H1 (cell line): Measurements from ENCODE around the gene EEIG1. TPM values are rescaled to one million over a fixed set of nuclear protein-coding genes. Genes with fewer than 3 reads are reported as not detected.

Source experiments
- CTCF ChIA-PET: fragments of 300-600 bp; sonication (Branson Sonifier 250); formaldehyde crosslinking; loops from one replicate; lab custom pipeline; 2021; ENCODE audit not compliant: partially characterized antibody; lab: Charles Lee
- POLR2A ChIA-PET: fragments of 300-600 bp; sonication (Branson Sonifier 250); formaldehyde crosslinking; loops from one replicate; lab custom pipeline; 2021; ENCODE audit warnings: inconsistent platforms; ENCODE audit not compliant: partially characterized antibody; lab: Charles Lee
- DNase-seq, 2 experiments: peaks; one replicate each; pipeline versions ENCODE4 v3.0.0 to v3.0.0-alpha.2; 2010 to 2022; ENCODE audit warnings: low spot score in 2 of 2, low read depth in 1 of 2, mixed read lengths in 1 of 2
- FAIRE-seq: peaks from 2 replicates; lab custom pipeline; 2011; peaks lifted over from hg19 to GRCh38; lab: Jason Lieb, UNC
- H2AFZ ChIP-seq: 2 replicates; pipeline ENCODE4 v1.8.1; 2012; ENCODE audit warnings: low read length, inconsistent platforms
- H2AK5ac ChIP-seq: 2 replicates; pipeline ENCODE4 v1.6.1; 2013; ENCODE audit warnings: low read depth, low read length
- H2BK120ac ChIP-seq: replicated peaks from 2 replicates; pipeline ENCODE3; 2013; ENCODE audit warnings: low read depth, low read length, inconsistent platforms
- H2BK12ac ChIP-seq: 2 replicates; pipeline ENCODE4 v1.6.1; 2013; ENCODE audit warnings: low read depth, low read length
- H2BK15ac ChIP-seq: 2 replicates; pipeline ENCODE4 v1.6.1; 2013; ENCODE audit warnings: low read length
- H2BK20ac ChIP-seq: 2 replicates; pipeline ENCODE4 v1.6.1; 2013; ENCODE audit warnings: low read length
- H2BK5ac ChIP-seq: 2 replicates; pipeline ENCODE4 v1.6.1; 2013; ENCODE audit warnings: low read depth, low read length
- H3K14ac ChIP-seq: 2 replicates; pipeline ENCODE4 v1.6.1; 2013; ENCODE audit warnings: inconsistent platforms; ENCODE audit not compliant: insufficient read length
- H3K18ac ChIP-seq: 2 replicates; pipeline ENCODE4 v1.6.1; 2013; ENCODE audit warnings: low read length; ENCODE audit errors: extremely low read depth
- H3K23ac ChIP-seq: 2 replicates; pipeline ENCODE4 v1.6.1; 2013; ENCODE audit warnings: inconsistent platforms; ENCODE audit not compliant: insufficient read length
- H3K23me2 ChIP-seq: 2 replicates; pipeline ENCODE4 v1.6.1; 2013; ENCODE audit warnings: low read depth, low read length
- H3K27ac ChIP-seq: 2 replicates; pipeline ENCODE4 v1.6.1; 2011; ENCODE audit warnings: low read depth, low read length, inconsistent platforms
- H3K27me3 ChIP-seq, 4 experiments: replicated peaks in 1 of 4; 1 replicate in 1 of 4; 2 replicates in 3 of 4; pipeline versions ENCODE4 v1.6.1 to v1.8.1; 2011 to 2013; ENCODE audit warnings: low read length in 3 of 4, mild to moderate bottlenecking in 3 of 4, inconsistent platforms in 2 of 4, mixed read lengths in 2 of 4, moderate library complexity in 1 of 4; ENCODE audit not compliant: control insufficient read depth in 3 of 4, insufficient read depth in 3 of 4; ENCODE audit errors: extremely low read depth in 1 of 4
- H3K36me3 ChIP-seq, 4 experiments: 2 replicates each; pipeline versions ENCODE4 v1.6.1 to v1.8.1; 2011 to 2013; ENCODE audit warnings: mild to moderate bottlenecking in 4 of 4, low read length in 3 of 4, moderate library complexity in 2 of 4, control low read depth in 1 of 4, inconsistent platforms in 1 of 4; ENCODE audit not compliant: insufficient read depth in 4 of 4, control insufficient read depth in 2 of 4
- H3K4ac ChIP-seq: replicated peaks from 2 replicates; pipeline ENCODE3; 2013; ENCODE audit warnings: low read length, low read depth, mixed read lengths, inconsistent platforms; ENCODE audit not compliant: insufficient read length
- H3K4me1 ChIP-seq, 4 experiments: replicated peaks in 1 of 4; 1 replicate in 1 of 4; 2 replicates in 3 of 4; pipeline versions ENCODE4 v1.6.1 to v1.8.1; 2011 to 2013; ENCODE audit warnings: low read length in 3 of 4, inconsistent platforms in 2 of 4, mixed read lengths in 1 of 4; ENCODE audit not compliant: insufficient read depth in 4 of 4, control insufficient read depth in 3 of 4
- H3K4me2 ChIP-seq, 2 experiments: 2 replicates each; pipeline versions ENCODE4 v1.6.1 to v1.8.1; 2011 to 2013; ENCODE audit warnings: low read depth in 2 of 2, low read length in 2 of 2, control low read depth in 1 of 2, inconsistent platforms in 1 of 2, mild to moderate bottlenecking in 1 of 2; ENCODE audit not compliant: insufficient read depth in 1 of 2
- H3K4me3 ChIP-seq, 4 experiments: fragments of 200-600, 300-600 bp in 1 of 4; sonication (generic), shearing (Covaris generic), sonication (Bioruptor Twin) in 1 of 4; 2 replicates each; pipeline versions ENCODE4 v1.5.1 to v1.8.1; 2011 to 2016; ENCODE audit warnings: low read length in 4 of 4, low read depth in 3 of 4, control low read depth in 2 of 4, inconsistent platforms in 2 of 4, mild to moderate bottlenecking in 2 of 4, mixed read lengths in 1 of 4, moderate library complexity in 1 of 4; ENCODE audit not compliant: insufficient read depth in 2 of 4; ENCODE audit errors: extremely low read depth in 1 of 4
- H3K56ac ChIP-seq: replicated peaks from 2 replicates; pipeline ENCODE3; 2013; ENCODE audit warnings: low read depth, mild to moderate bottlenecking, mixed read lengths, low read length, inconsistent platforms; ENCODE audit not compliant: insufficient read length
- H3K79me1 ChIP-seq: 2 replicates; pipeline ENCODE4 v1.6.1; 2013; ENCODE audit warnings: low read depth, low read length, control low read depth
- H3K79me2 ChIP-seq, 2 experiments: 2 replicates each; pipeline versions ENCODE4 v1.6.1 to v1.8.1; 2012 to 2013; ENCODE audit warnings: low read length in 2 of 2, mild to moderate bottlenecking in 2 of 2, inconsistent platforms in 1 of 2; ENCODE audit not compliant: insufficient read depth in 2 of 2, control insufficient read depth in 1 of 2
- H3K9ac ChIP-seq, 4 experiments: replicated peaks in 1 of 4; 1 replicate in 1 of 4; 2 replicates in 3 of 4; pipeline versions ENCODE4 v1.6.1 to v1.8.1; 2011 to 2013; ENCODE audit warnings: low read depth in 3 of 4, low read length in 3 of 4, control low read depth in 2 of 4, mild to moderate bottlenecking in 2 of 4, moderate library complexity in 2 of 4, inconsistent platforms in 1 of 4; ENCODE audit errors: extremely low read depth in 1 of 4
- H3K9me3 ChIP-seq, 2 experiments: 2 replicates each; pipeline versions ENCODE4 v1.6.1 to v1.8.1; 2012 to 2013; ENCODE audit warnings: mild to moderate bottlenecking in 2 of 2, moderate library complexity in 2 of 2, control low read depth in 1 of 2, inconsistent platforms in 1 of 2, low read depth in 1 of 2, low read length in 1 of 2, mixed read lengths in 1 of 2; ENCODE audit not compliant: insufficient read depth in 2 of 2
- H4K20me1 ChIP-seq, 2 experiments: replicated peaks in 1 of 2; 2 replicates each; pipeline versions ENCODE3 to v1.8.1; 2011 to 2013; ENCODE audit warnings: inconsistent platforms in 2 of 2, low read length in 2 of 2, mild to moderate bottlenecking in 1 of 2; ENCODE audit not compliant: insufficient read depth in 2 of 2, control insufficient read depth in 1 of 2
- H4K5ac ChIP-seq: 2 replicates; pipeline ENCODE4 v1.6.1; 2013; ENCODE audit warnings: low read length, low read depth, mixed read lengths, inconsistent platforms; ENCODE audit not compliant: insufficient read length
- H4K8ac ChIP-seq: 2 replicates; pipeline ENCODE4 v1.8.0; 2013; ENCODE audit warnings: mild to moderate bottlenecking, moderate library complexity, low read length, inconsistent platforms; ENCODE audit not compliant: insufficient read depth; ENCODE audit errors: extremely low read depth
- H4K91ac ChIP-seq: replicated peaks from 2 replicates; pipeline ENCODE3; 2013; ENCODE audit warnings: low read length, mixed read lengths, inconsistent platforms; ENCODE audit not compliant: insufficient read length
- CBX5 ChIP-seq: fragments of 300-800, 300-1000 bp; sonication (generic); IDR thresholded peaks from 2 replicates; pipeline ENCODE4 v1.7.1; 2016; ENCODE audit warnings: antibody characterized with exemption, low read length, low read depth
- CEBPB ChIP-seq: IDR thresholded peaks from 2 replicates; pipeline ENCODE4 v1.6.1; 2012; ENCODE audit warnings: low read depth, low read length
- GABPA ChIP-seq: IDR thresholded peaks from 2 replicates; pipeline ENCODE4 v1.6.1; 2011; ENCODE audit warnings: mild to moderate bottlenecking, low read length, moderate library complexity, borderline replicate concordance; ENCODE audit not compliant: insufficient read depth
- GTF2F1 ChIP-seq: IDR thresholded peaks from 2 replicates; pipeline ENCODE4 v1.6.1; 2012; ENCODE audit warnings: low read depth, low read length, improper control_type of control experiment, borderline replicate concordance
- HDAC6 ChIP-seq: IDR thresholded peaks from one replicate; pipeline ENCODE4 v1.7.1; 2012; ENCODE audit warnings: low read depth, mild to moderate bottlenecking, inconsistent platforms, low read length, moderate library complexity
- JUND ChIP-seq: IDR thresholded peaks from 2 replicates; pipeline ENCODE4 v1.6.1; 2011; ENCODE audit warnings: mild to moderate bottlenecking, improper control_type of control experiment, low read length
- POLR2AphosphoS5 ChIP-seq: IDR thresholded peaks from 2 replicates; pipeline ENCODE4 v1.6.1; 2011; ENCODE audit warnings: low read depth, low read length
- SIRT6 ChIP-seq: IDR thresholded peaks from one replicate; pipeline ENCODE4 v1.7.1; 2012; ENCODE audit warnings: low read length, inconsistent platforms
- TBP ChIP-seq: IDR thresholded peaks from 2 replicates; pipeline ENCODE4 v1.6.1; 2011; ENCODE audit warnings: low read depth, low read length, improper control_type of control experiment
- YY1 ChIP-seq: IDR thresholded peaks from 2 replicates; pipeline ENCODE4 v1.6.1; 2011; ENCODE audit warnings: low read depth, mild to moderate bottlenecking, low read length
- ZNF274 ChIP-seq: IDR thresholded peaks from 2 replicates; pipeline ENCODE4 v1.7.0; 2012; ENCODE audit warnings: low read length, borderline replicate concordance; ENCODE audit errors: extremely low read depth
- WGBS, 2 experiments: shearing (Covaris generic) in 1 of 2; methylation state at CpG; one replicate each; pipeline versions ENCODE4 v1.1.6 to v1.1.7; 2013 to 2015; ENCODE audit warnings: low lambda C conversion rate in 2 of 2, mixed read lengths in 2 of 2, inconsistent platforms in 1 of 2, low coverage in 1 of 2, missing lambda C conversion rate in 1 of 2; ENCODE audit not compliant: insufficient replicate concordance in 2 of 2, insufficient coverage in 1 of 2, insufficient read length in 1 of 2; ENCODE audit errors: extremely low coverage in 1 of 2, missing lambda C conversion rate in 1 of 2; 5-methylcytosine and 5-hydroxymethylcytosine counted together
- polyA plus RNA-seq, 7 experiments: library from polyadenylated mRNA; depleted of rRNA in 3 of 7; stranded (reverse) in 5 of 7; unstranded in 2 of 7; fragments of >200 nt in 5 of 7; fragments of 200-250 nt in 2 of 7; gene quantifications; 1 replicate in 5 of 7; 2 replicates in 1 of 7; 4 replicates in 1 of 7; pipeline versions ENCODE4 v1.2.1 to v1.2.3, GENCODE V29; 2011 to 2013; ENCODE audit warnings: missing spikeins in 2 of 7, mixed read lengths in 2 of 7
- total RNA-seq: library from RNA; stranded (reverse); fragmentation: NEBNext Ultra II Directional; extraction: Animal tissue kit (Norgen Biotek cat#: 25700); gene quantifications from 2 replicates; pipeline ENCODE4 v1.2.1, GENCODE V29; 2021
- TF ChIP-seq, protein P1 (sequence below): IDR thresholded peaks from 2 replicates; pipeline ENCODE4 v1.6.1; 2012; ENCODE audit warnings: inconsistent platforms

Gene EEIG1
- total and polyA plus RNA-seq, 2 of the 8 experiments (the other 6 are each of a cell fraction or from before 2014, with no cell fraction given): 29.8 to 50.8 TPM

GRCh38 chr9:127961155-127961490 is 19.7 kb downstream of the EEIG1 start:
- peak overlapping the region; percentile 80; the same call in 1 of the 2 replicates for H4K8ac ChIP-seq
- no peak overlapping the region for H3K56ac ChIP-seq
- H3K14ac ChIP-seq: no peak overlapping the region
- H3K4ac ChIP-seq: no peak overlapping the region
- no peak overlapping the region for H4K91ac ChIP-seq
- H2BK20ac ChIP-seq: no peak overlapping the region
- no peak overlapping the region for H2BK15ac ChIP-seq
- H3K4me3 ChIP-seq: no peak overlapping the region
- no peak overlapping the region for H3K27ac ChIP-seq
- FAIRE-seq (no peak), DNase-seq (no peak)
- H3K36me3 ChIP-seq: no peaks in the 10 kb centered on the region
- H2BK5ac ChIP-seq: 0 out of 2 replicates have a peak overlapping the region, but pooled peaks have one; percentile 24
- H3K23me2 ChIP-seq: no peaks in the 10 kb centered on the region
- H3K9ac ChIP-seq: no peak overlapping the region
- no peak overlapping the region for H3K18ac ChIP-seq
- H2BK12ac ChIP-seq: no peak overlapping the region
- peaks cover 0 to 34% (median 9%) of the 10 kb centered on the region in 4 experiments; a peak in 5 of 7 replicates for H3K4me1 ChIP-seq
- no peaks in the 10 kb centered on the region for H3K9me3 ChIP-seq
- CTCF ChIA-PET: interaction anchor here (0.6 to 35.5 kb wide), 13 partner anchors 9 to 157 kb away, joined by 3 to 825 read pairs (median 5); no protein-coding TSS in a partner anchor
- H2AK5ac ChIP-seq: no peak overlapping the region
- peaks cover 18% of the 10 kb centered on the region for H3K79me1 ChIP-seq
- H2BK120ac ChIP-seq: no peak overlapping the region
- WGBS, 2 experiments: 92% methylated on average over 2 of the region's 2 CpGs; no CpG with 5 or more reads in 1 of the 2 experiments
- H3K79me2 ChIP-seq: peaks cover 0 to 95% of the 10 kb centered on the region in 2 experiments; a peak in 2 of 4 replicates
- no peaks in the 10 kb centered on the region for H3K27me3 ChIP-seq
- no peak overlapping the region for H4K5ac ChIP-seq
- POLR2A ChIA-PET: interaction anchor here (0.5 to 3.0 kb wide), 6 partner anchors 10 to 53 kb away, joined by 3 to 16 read pairs (median 4); partner anchors contain the start of genes DPM2 and EEIG1
- peaks cover 8 to 27% of the 10 kb centered on the region in 2 experiments for H4K20me1 ChIP-seq
- no peak overlapping the region for H3K23ac ChIP-seq
- no peak overlapping the region for H3K4me2 ChIP-seq
- H2AFZ ChIP-seq: no peak overlapping the region
- TF ChIP-seq SIRT6 (no peak), GABPA (no peak), TBP (no peak), POLR2AphosphoS5 (no peak), CBX5 (no peak), HDAC6 (no peak), CEBPB (no peak), YY1 (no peak), ZNF274 (no peak), GTF2F1 (no peak), JUND (no peak)
- TF ChIP-seq, protein P1, sequence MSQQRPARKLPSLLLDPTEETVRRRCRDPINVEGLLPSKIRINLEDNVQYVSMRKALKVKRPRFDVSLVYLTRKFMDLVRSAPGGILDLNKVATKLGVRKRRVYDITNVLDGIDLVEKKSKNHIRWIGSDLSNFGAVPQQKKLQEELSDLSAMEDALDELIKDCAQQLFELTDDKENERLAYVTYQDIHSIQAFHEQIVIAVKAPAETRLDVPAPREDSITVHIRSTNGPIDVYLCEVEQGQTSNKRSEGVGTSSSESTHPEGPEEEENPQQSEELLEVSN: no peak
